HS-27A (cell line): ENCODE data around the gene C2CD2.

ENCODE experiments used
- DNase-seq: peaks from one replicate; pipeline ENCODE4 v3.0.0-alpha.2; 2012; ENCODE audit warnings: low read depth, missing footprints

The C2CD2 gene

GRCh38 chr21:41908829-41909228, 45.0 kb downstream of the C2CD2 start:
- no peak for DNase-seq

- DNase-seq: no peak
Measured at GRCh38 chr21:41907496-41908258, 46.1 kb downstream of the C2CD2 start.

GRCh38 chr21:41906770-41907169, 47.0 kb downstream of the C2CD2 start:
- DNase-seq: no peak

GRCh38 chr21:41903559-41904351, 50.1 kb downstream of the C2CD2 start:
- no peak for DNase-seq

- DNase-seq: no peak
Measured at GRCh38 chr21:41902946-41903345, 50.9 kb downstream of the C2CD2 start.

- no peak for DNase-seq
Measured at GRCh38 chr21:41901782-41902181, 52.0 kb downstream of the C2CD2 start.

- DNase-seq: no peak
Measured at GRCh38 chr21:41901099-41901498, 52.7 kb downstream of the C2CD2 start.

GRCh38 chr21:41900401-41900800, 53.4 kb downstream of the C2CD2 start:
- no peak for DNase-seq

- DNase-seq: no peak
Measured at GRCh38 chr21:41899426-41900202, 54.2 kb downstream of the C2CD2 start.

- DNase-seq: no peak
Measured at GRCh38 chr21:41898998-41899397, 54.8 kb downstream of the C2CD2 start.

GRCh38 chr21:41897700-41898099, 56.1 kb downstream of the C2CD2 start:
- no peak for DNase-seq

GRCh38 chr21:41897047-41897669, 56.7 kb downstream of the C2CD2 start:
- DNase-seq: no peak

- DNase-seq: no peak
Measured at GRCh38 chr21:41895643-41896493, 58.0 kb downstream of the C2CD2 start.

GRCh38 chr21:41894922-41895557, 58.8 kb downstream of the C2CD2 start:
- DNase-seq: peak; percentile 35

- DNase-seq: no peak
Measured at GRCh38 chr21:41894511-41894910, 59.3 kb downstream of the C2CD2 start.

GRCh38 chr21:41892726-41893125, 61.1 kb downstream of the C2CD2 start:
- DNase-seq: no peak

- DNase-seq: no peak
Measured at GRCh38 chr21:41891132-41891531, 62.7 kb downstream of the C2CD2 start.

GRCh38 chr21:41890355-41890754, 63.5 kb downstream of the C2CD2 start:
- no peak for DNase-seq

- no peak for DNase-seq
Measured at GRCh38 chr21:41888749-41889376, 65.0 kb downstream of the C2CD2 start.

- DNase-seq: no peak
Measured at GRCh38 chr21:41887667-41888066, 66.2 kb downstream of the C2CD2 start.
